Tibial artery (tissue), 4 donors: Measurements from ENCODE around the gene CTCF.
"Not testable (repeated sequence)": the region's sequence is repeated elsewhere in the genome, so short reads cannot be mapped to it uniquely, and the experiment has no call there.

Experiments
- DNase-seq, 2 donors: peaks; one replicate each; pipeline ENCODE4 v3.0.0-alpha.2; 2019
- H3K27ac ChIP-seq, 2 donors: fragments of 200-600 bp; sonication (generic) in 1 of 2; 1 replicate in 1 of 2; 2 replicates in 1 of 2; pipeline ENCODE4 v1.5.1; 2018 to 2019; ENCODE audit warnings: mild to moderate bottlenecking in 1 of 2
- H3K27me3 ChIP-seq, 2 donors: fragments of 200-600 bp; sonication (generic) in 1 of 2; one replicate each; pipeline versions ENCODE4 v1.5.1 to v1.6.0; 2016 to 2019
- H3K36me3 ChIP-seq, 3 donors: fragments of 200-600 bp; sonication (generic) in 2 of 3; one replicate each; pipeline ENCODE4 v1.5.1; 2016 to 2019; ENCODE audit warnings: mild to moderate bottlenecking in 2 of 3
- H3K4me1 ChIP-seq, 4 donors: fragments of 200-600 bp; sonication (generic) in 2 of 4; 1 replicate in 3 of 4; 2 replicates in 1 of 4; pipeline ENCODE4 v1.5.1; 2016 to 2019
- H3K4me3 ChIP-seq, 2 donors: fragments of 200-600 bp; sonication (generic) in 1 of 2; 1 replicate in 1 of 2; 2 replicates in 1 of 2; pipeline ENCODE4 v1.5.1; 2018 to 2019; ENCODE audit warnings: mild to moderate bottlenecking in 2 of 2
- H3K9me3 ChIP-seq, 3 donors: fragments of 200-600 bp; sonication (generic) in 1 of 3; one replicate each; pipeline ENCODE4 v1.5.1; 2016 to 2019
- CTCF ChIP-seq, 2 experiments: fragments of 200-600 bp in 1 of 2; fragments of 450-650 bp in 1 of 2; IDR thresholded peaks; one replicate each; pipeline ENCODE4 v1.5.1; 2017 to 2019; ENCODE audit warnings: antibody characterized with exemption in 2 of 2, mild to moderate bottlenecking in 1 of 2, moderate library complexity in 1 of 2
- intact Hi-C: fragments of 100-400 bp; cut with DNase I; formaldehyde crosslinking; loops from one replicate; pipeline ENCODE4 v1.15.0; 2023; ENCODE audit warnings: low total_unique reads

The CTCF gene

GRCh38 chr16:67530013-67530939 lies 32.0 kb upstream of the CTCF start:
- intact Hi-C loops, result no loop called here
- peak overlapping the region; percentile 76 to 85 for H3K4me3 ChIP-seq
- H3K27ac ChIP-seq, result peak overlapping the region; percentile 93 to 94
- no peaks in the 10 kb centered on the region for H3K27me3 ChIP-seq
- no peaks in the 10 kb centered on the region for H3K9me3 ChIP-seq
- H3K4me1 ChIP-seq, result peaks cover 0 to 50% (median 26%) of the 10 kb centered on the region in 4 donors
- H3K36me3 ChIP-seq, result no peaks in the 10 kb centered on the region
- no peak for TF ChIP-seq CTCF (IDR thresholded peaks at IDR 0.05)
- DNase-seq, result peak; percentile 85 to 94

GRCh38 chr16:67531247-67531646 lies 31.1 kb upstream of the CTCF start:
- Histone ChIP-seq H3K4me3 (peak overlapping the region in 1 of 2 donors; percentile 85), H3K36me3 (no peaks in the 10 kb centered on the region), H3K4me1 (peaks cover 0 to 57% (median 30%) of the 10 kb centered on the region in 4 donors), H3K27ac (peak overlapping the region; percentile 93 to 94), H3K9me3 (no peaks in the 10 kb centered on the region), H3K27me3 (no peaks in the 10 kb centered on the region)
- TF ChIP-seq CTCF (IDR thresholded peaks at IDR 0.05), result no peak
- DNase-seq, result no peak
- intact Hi-C loops, result no loop called here

GRCh38 chr16:67533024-67533560 lies 29.2 kb upstream of the CTCF start:
- TF ChIP-seq CTCF (IDR thresholded peaks at IDR 0.05), result no peak
- DNase-seq, result no peak
- intact Hi-C loops, result no loop called here
- Histone ChIP-seq H3K9me3 (no peaks in the 10 kb centered on the region), H3K27ac (no peak overlapping the region), H3K36me3 (no peaks in the 10 kb centered on the region), H3K4me1 (peaks cover 0 to 65% (median 44%) of the 10 kb centered on the region in 4 donors), H3K27me3 (no peaks in the 10 kb centered on the region), H3K4me3 (no peak overlapping the region)

DNA sequence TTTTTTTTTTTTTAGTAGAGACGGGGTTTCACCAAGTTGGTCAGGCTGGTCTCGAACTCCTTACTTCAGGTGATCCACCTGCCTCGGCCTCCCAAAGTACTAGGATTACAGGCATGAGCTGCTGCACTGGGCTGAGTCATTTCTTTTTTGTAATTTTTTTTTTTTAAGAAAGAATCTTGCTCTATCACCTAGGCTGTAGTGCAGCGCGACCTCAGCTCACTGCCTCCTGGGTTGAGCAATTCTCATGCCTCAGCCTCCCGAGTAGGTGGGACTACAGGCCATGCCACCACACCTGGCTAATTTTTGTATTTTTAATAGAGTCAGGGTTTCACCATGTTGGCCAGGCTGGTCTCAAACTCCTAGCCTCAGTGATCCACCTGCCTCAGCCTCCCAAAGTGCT lies 28.3 kb upstream of the CTCF start:
- H3K9me3 ChIP-seq, H3K27ac ChIP-seq, intact Hi-C loops, H3K36me3 ChIP-seq, DNase-seq, H3K27me3 ChIP-seq, H3K4me3 ChIP-seq: not testable (repeated sequence)
- peaks cover 0 to 70% (median 50%) of the 10 kb centered on the region in 4 donors for H3K4me1 ChIP-seq

GRCh38 chr16:67534431-67534830 lies 27.9 kb upstream of the CTCF start:
- Histone ChIP-seq H3K27ac (no peak overlapping the region), H3K4me1 (peaks cover 0 to 74% (median 53%) of the 10 kb centered on the region in 4 donors), H3K9me3 (no peaks in the 10 kb centered on the region), H3K27me3 (no peaks in the 10 kb centered on the region), H3K4me3 (no peak overlapping the region), H3K36me3 (peaks cover 0 to 7% (median 2%) of the 10 kb centered on the region in 3 donors)
- no peak for TF ChIP-seq CTCF (IDR thresholded peaks at IDR 0.05)
- intact Hi-C loops, result no loop called here
- DNase-seq, result no peak

GRCh38 chr16:67535201-67535600 lies 27.1 kb upstream of the CTCF start:
- peaks cover 0 to 74% (median 51%) of the 10 kb centered on the region in 4 donors for H3K4me1 ChIP-seq
- TF ChIP-seq CTCF (IDR thresholded peaks at IDR 0.05), result no peak

More at GRCh38 chr16:67535201-67535600, 27.1 kb upstream of the CTCF start:
- DNase-seq, result no peak
- Histone ChIP-seq H3K36me3 (peaks cover 2 to 15% (median 10%) of the 10 kb centered on the region in 3 donors), H3K9me3 (no peaks in the 10 kb centered on the region), H3K4me3 (no peak overlapping the region), H3K27ac (no peak overlapping the region), H3K27me3 (no peaks in the 10 kb centered on the region)
- intact Hi-C loops, result no loop called here
